ENCODE measurements around the gene MERTK.
"Not testable (repeated sequence)": the region's sequence is repeated elsewhere in the genome, so short reads cannot be mapped to it uniquely, and the experiment has no call there.

The MERTK gene

GRCh38 chr2:112018846-112019245 lies 120.4 kb downstream of the MERTK start:
- DNase-seq: no peak

DNA sequence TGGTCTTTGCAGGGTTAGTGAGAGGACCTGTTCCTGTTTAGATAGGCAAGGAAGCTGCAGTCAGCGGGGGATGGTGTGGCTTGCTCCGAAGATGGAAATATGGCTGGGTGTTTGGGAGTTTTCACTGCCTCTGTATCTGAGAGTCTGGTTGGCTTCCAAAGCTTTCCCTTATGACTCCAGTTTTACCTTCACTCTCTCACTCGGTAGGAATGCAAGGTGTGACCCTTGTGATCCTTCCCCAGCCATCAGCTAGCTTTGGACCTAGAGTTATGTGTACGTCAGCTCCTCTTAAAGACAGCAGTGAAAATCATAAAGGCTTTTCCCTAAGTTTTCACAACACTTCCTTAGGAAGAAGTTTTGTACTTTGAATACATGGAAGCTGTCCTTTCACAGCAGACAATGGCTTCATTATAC lies 121.2 kb downstream of the MERTK start:
- no peak for DNase-seq

DNA sequence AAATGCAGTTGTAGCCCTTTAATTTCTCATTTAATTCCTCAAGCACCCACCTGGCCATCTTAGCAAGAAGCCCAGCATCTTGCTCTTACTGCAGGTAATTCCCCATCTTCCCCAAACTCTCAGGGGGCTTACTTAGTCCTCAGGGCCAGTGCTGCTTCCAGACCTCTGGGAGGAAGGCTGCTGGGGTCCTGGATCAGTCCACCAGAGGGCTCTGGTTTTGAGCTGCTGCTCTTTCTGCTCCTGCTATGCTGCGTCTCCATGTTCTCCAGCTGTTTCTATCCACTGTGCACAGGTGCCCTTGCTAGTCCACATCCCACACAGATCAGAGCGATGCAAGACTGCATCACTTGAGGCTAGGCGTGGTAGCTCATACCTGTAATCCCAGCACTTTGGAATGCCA lies 122.2 kb downstream of the MERTK start:
- DNase-seq: no peak

GRCh38 chr2:112021290-112021689 lies 122.9 kb downstream of the MERTK start:
- DNase-seq: no peak

- no peak for DNase-seq
These were observed 123.4 kb downstream of the MERTK start for GRCh38 chr2:112021781-112022231.

GRCh38 chr2:112023707-112024106 lies 125.3 kb downstream of the MERTK start:
- DNase-seq: no peak

GRCh38 chr2:112024231-112024630 lies 125.8 kb downstream of the MERTK start:
- no peak for DNase-seq

GRCh38 chr2:112024896-112025491 lies 126.6 kb downstream of the MERTK start:
- no peak for DNase-seq

- no peak for DNase-seq
These were observed 128.1 kb downstream of the MERTK start for GRCh38 chr2:112026509-112026908.

DNA sequence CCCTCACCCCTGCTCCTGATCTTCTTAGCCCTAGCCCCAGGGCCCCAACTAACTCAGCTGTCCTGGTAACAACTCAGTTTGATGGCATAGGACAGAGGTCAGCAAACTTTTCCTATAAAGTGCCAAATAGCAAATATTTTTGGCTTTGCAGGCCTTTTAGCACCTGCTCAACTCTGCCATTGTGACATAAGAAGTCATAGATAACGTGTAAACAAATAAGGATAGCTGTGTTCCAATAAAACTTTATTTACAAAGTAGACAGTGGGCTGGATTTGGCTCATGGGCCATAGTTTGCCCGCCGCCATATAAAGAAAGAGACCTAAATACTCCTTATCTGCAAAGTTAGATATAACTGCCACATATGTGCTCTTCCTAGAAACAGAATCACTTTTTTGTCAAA lies 129.4 kb downstream of the MERTK start:
- DNase-seq: no peak

DNA sequence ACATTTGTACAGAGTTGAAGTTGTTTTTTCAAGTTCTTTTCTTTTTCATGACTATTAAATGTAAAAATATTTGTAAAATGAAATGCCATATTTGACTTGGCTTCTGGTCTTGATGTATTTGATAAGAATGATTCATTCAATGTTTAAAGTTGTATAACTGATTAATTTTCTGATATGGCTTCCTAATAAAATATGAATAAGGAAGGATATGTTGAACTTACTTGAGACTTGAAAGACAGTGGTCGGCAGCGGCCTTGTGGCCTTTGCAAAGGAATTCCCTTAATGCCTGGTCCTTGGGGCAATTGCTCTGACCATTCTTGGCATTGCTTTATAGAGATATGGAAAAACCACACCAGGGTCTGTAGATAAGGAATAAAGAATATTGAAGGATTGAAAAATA lies 130.8 kb downstream of the MERTK start:
- no peak for DNase-seq

DNA sequence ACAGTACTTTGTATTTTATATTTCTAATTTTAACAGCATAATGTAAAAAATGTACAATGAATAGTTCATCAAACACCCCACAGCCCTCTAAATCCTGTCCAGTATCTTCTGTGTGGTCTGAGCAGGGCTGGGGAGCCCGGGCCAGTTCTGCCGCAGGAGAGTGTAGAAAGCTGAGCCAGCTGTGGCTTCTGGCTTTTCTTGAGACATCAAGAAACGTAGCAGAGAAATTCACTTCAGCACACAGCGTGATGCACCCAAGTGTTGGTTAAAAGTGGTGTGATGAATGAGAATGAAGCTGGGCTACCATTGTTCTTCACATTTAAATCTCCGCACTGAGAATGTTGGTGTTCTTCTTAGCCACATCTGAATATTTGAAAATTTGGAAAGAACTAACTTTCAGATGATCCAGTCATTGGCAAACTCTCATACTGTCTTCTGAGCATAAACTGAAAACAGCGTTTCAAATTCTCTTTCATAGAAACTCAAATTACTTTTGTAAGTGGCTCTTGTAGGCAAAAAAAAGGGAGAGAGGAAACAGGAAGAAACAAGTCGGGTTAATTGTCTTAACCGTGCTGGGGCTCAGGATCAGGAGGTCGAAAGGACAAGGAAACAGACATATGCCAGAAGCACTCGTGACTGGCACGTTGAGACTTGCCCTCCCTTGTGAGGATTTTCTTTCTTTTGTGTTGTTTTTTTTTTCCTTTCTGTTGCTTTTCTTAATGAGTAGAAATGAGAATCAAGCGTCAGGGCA lies 133.2 kb downstream of the MERTK start:
- no peak for DNase-seq

DNA sequence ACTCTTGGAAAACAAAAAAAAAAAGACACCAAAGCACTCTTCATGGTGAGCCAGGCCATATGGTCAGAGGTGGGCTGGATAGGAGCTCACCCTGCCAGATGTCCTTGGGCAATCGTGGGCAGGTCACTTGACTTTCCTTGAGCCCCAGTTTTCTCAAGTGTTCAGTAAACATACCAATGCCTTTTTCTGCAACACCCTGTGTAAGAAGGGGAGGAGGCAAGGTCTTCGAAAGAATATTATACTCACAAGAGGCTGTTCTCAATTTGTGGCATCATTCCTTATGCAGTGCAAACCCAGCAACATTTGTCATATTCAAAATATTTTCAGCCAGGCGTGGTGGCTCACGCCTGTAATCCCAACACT lies 133.8 kb downstream of the MERTK start:
- no peak for DNase-seq

- DNase-seq: no peak
These were observed 134.5 kb downstream of the MERTK start for GRCh38 chr2:112032689-112033465.

- no peak for DNase-seq
These were observed 135.2 kb downstream of the MERTK start for GRCh38 chr2:112033600-112033999.

GRCh38 chr2:112034924-112035323 lies 136.5 kb downstream of the MERTK start:
- DNase-seq: no peak

DNA sequence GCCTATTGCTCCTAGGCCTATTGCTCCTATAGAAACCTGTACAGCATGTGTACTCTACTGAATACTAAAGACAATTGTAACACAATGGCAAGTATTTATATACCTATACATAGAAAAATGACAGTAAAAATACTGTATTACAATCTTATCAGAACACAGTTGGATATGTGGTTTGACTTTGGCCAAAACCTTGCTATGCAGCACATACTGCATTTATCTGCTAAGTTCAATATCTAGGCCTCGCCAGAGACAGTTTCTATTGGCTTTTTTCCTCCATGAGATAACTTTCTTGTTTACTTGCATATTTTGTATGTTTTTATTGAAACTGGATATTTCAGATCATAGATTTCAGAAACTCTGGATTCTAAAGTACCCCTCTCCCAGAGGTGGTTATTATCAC lies 137.4 kb downstream of the MERTK start:
- DNase-seq: no peak

GRCh38 chr2:112039556-112039955 lies 141.1 kb downstream of the MERTK start:
- DNase-seq: not testable (repeated sequence)

GRCh38 chr2:112040066-112040465 lies 141.7 kb downstream of the MERTK start:
- not testable (repeated sequence) for DNase-seq

GRCh38 chr2:112041460-112041859 lies 143.1 kb downstream of the MERTK start:
- DNase-seq: not testable (repeated sequence)

DNA sequence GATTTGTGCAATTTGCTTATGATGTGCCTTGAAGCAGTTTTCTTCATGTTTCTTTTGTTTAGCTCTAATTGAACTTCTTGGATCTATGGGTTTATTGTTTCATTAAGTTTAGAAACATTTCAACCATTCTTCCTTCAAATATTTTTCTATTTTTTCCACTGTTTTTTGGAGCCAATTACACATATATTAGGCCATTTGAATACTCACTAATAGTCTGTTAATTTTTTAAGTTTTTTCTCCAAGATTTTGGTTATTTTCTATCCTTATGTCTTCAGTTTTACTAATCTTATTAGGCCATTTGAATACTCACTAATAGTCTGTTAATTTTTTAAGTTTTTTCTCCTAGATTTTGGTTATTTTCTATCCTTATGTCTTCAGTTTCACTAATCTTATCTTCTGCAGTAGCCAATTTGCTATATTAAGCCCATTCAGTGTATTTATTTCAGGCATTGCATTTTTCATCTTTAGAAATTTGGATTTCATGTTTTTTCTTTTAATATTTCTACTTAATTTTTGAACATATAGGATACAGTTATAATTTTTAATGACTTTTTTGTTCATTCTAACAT lies 147.1 kb downstream of the MERTK start:
- DNase-seq: no peak

- DNase-seq: no peak
These were observed 147.8 kb downstream of the MERTK start for GRCh38 chr2:112046231-112046630.

DNA sequence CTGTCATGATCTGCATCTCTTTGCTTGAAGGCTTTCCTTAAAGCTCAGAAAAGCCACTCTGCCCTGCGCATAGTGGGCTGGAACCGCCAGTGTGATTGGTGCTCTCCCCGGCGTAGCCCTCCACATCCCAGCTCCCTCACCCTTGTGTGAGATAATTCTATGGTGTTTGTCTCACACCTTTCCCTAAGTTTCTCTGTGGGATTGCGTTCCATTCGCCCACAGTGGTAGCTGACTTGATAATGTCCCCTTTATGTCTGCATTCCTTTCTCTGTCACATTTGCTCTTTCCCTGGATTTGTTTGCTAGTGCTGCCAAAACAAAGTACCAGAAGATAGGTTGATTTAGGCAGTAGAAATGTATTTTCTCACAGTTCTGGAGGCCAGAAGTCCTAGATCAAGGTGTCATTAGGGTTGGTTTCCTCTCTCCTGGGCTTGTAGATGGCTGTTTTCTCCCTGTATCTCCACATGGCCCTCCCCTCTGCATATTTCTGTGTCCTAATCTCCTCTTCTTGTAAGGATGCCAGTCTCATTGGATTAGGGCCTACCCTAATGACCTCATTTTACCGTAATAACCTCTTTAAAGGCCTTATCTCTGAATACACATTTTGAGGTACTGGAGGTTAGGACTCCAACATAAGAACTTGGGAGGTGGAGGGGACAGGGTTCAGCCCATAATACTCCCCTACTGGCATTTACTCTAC lies 149.3 kb downstream of the MERTK start:
- DNase-seq: no peak
